GM18858 (cell line): ENCODE measurements around the gene IAPP.
"Not testable (repeated sequence)": the region's sequence is repeated elsewhere in the genome, so short reads cannot be mapped to it uniquely, and the experiment has no call there.

Experiments
- ATAC-seq: cut with Tn5 transposase; IDR thresholded peaks from one replicate; pipeline ENCODE4 v1.9.1; 2021; ENCODE audit not compliant: unreplicated experiment

The IAPP gene

DNA sequence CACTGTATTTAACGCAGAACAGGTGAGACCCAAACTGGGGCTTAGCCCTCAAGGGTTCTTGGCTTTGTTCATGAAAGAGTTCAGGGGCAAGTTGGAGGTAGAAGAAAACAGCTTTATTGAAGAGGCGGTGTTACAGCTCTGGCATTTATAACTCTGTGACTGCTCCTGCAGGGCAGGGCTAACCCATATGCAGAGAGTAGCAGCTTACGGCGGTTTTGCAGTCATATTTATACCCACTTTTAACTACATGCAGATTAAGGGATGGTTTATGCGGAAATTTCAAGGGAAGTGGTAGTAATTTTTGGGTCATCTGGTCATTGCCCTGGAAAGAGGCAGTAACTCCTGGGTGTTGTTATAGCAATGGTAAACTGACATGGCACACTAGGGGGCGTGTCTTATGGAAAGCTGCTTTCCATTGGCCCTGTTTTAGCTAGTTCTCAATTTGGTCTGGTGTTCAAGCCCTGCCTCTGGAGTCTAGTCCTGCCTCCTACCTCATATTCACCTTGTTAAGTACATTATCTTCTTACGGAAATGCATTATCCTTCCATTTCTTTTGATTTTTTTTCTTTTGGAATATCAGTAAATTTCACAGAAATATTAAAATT is 1.8 kb upstream of the IAPP start:
- no peak for ATAC-seq

GRCh38 chr12:21379218-21379617 is 6.5 kb downstream of the IAPP start:
- no peak for ATAC-seq

DNA sequence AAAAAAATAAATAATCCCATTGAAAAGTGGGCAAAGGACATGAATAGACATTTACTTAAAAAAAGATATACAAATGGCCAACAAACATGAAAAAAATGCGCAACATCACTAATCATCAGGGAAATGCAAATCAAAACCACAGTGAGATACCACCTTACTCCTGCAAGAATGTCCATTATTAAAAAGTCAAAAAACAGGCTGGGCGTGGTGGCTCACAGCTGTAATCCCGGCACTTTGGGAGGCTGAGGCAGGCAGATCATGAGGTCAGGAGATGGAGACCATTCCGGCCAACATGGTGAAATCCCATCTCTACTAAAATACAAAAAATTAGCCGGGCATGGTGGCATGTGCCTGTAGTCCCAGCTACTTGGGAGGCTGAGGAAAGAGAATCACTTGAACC is 8.6 kb downstream of the IAPP start:
- not testable (repeated sequence) for ATAC-seq

DNA sequence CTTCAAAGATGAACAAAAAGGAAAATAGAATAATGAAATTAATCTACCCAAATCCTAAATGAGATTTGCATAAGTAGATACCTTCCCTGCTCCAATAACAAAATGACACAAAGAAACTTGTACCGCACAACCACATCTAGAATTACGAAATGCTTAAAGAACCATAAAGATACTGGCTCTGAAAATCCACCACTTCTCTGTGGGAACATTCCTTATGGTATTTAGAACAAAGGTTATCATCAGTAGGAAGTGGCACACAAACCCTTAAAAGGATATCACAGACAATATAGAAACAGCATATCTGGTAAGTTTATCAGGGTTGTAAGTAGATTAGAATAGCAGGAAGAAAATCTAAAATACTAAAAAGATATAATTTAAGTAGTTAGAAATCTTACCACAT is 11.6 kb downstream of the IAPP start:
- no peak for ATAC-seq

- no peak for ATAC-seq
These were observed 14.5 kb downstream of the IAPP start for GRCh38 chr12:21387174-21387573.

DNA sequence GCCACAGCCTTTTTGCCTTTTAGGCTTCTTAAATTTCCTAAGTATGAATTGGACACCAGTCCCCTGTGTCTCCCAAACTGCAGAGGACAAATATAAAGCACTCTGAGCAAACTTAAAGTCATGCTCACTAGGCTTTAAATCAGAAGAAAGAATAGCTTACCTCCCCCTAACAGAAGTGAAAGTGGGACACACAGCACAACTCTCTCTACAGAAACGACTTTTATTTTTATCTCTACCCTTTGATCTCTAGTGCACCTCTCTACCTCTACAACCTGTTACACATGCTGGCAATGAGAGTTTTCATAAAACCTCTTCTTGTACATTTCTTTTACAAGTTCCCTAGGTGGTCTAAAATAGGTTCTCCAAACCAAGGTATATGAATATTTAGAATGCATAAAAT is 19.7 kb downstream of the IAPP start:
- no peak for ATAC-seq

DNA sequence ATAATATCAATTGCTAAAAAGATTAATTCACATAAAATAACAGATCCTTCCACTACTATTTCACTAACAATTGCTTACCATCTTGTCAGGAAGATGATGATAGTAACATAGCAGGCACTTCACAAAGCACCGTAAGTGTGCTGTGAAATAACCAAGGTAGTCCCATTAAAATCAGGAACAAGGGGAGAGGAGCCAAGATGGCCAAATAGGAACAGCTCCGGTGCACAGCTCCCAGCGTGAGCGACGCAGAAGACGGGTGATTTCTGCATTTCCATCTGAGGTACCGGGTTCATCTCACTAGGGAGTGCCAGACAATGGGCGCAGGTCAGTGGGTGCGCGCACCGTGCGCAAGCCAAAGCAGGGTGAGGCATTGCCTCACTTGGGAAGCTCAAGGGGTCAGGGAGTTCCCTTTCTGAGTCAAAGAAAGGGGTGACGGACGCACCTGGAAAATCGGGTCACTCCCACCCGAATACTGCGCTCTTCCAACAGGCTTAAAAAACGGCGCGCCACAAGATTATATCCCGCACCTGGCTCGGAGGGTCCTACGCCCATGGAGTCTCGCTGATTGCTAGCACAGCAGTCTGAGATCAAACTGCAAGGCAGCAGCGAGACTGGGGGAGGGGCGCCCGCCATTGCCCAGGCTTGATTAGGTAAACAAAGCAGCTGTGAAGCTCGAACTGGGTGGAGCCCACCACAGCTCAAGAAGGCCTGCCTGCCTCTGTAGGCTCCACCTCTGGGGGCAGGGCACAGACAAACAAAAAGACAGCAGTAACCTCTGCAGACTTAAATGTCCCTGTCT is 22.3 kb downstream of the IAPP start:
- ATAC-seq = not testable (repeated sequence)

DNA sequence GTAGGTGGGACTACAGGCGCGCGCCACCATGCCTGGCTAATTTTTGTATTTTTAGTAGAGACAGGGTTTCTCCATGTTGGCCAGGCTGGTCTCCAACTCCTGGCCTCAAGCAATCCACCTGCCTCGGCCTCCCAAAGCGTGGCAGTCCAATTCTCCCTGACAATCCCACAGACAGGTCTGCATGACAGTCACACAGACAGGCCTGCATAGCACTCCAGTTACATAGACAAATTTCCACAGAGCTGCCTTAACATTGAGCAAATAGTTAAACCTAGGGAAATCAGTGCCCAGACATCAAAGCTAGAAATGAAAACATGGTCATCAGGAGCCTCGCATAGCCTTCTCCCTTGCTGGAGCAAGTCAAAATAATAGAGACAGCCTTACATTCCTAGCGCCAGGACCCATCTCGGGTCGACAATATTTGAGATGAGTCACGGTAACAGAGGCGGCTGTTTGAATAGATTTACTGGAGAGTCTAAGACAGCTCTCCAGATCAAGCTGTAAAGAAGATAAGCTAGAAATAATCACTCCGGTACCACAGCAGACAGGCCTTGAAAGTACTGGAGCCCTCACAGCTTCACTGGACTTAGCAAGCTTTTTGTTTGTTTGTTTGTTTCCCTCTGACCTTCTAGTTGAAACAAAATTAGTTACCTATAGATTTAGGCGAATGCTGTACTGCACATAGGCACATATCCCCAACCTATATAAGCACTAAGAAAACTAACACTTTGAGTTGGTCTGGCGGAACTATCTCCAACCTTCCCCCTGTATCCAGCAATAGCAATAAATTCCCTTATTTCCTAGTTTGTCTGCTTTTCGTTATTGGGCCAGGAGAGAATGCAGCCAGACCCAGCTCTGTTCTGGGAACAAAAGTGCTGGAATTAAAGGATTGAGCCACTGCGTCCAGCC is 40.9 kb downstream of the IAPP start:
- ATAC-seq = no peak

DNA sequence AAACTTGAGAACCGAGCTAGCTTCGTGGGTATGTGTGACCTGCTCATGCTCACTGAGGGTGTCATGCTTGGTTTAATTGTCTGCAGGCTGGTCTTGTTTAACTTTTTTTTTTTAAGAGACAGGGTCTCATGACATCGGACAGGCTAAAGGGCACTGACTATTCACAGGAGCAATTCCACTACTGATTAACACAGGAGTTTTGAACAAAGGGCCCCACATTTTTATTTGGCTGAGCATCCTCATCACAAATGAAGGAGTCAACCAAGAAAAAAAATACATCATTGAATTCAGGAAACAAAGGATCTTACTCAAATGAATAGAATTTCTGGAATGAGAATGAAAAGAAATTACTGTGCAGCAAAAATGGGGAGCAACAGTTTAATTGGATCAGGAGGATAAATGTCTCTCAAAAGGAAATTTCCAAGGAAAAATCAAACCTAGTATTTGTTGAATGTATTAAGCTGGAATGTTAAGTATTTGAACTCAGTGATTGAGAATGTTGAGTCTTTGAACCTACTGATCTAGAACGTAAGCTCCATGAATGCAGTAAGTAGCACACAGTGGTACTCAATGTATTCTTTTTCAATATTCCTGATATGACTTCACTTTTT is 43.9 kb downstream of the IAPP start:
- ATAC-seq = no peak

- ATAC-seq = not testable (repeated sequence)
These were observed 45.7 kb downstream of the IAPP start for GRCh38 chr12:21418398-21418797.

DNA sequence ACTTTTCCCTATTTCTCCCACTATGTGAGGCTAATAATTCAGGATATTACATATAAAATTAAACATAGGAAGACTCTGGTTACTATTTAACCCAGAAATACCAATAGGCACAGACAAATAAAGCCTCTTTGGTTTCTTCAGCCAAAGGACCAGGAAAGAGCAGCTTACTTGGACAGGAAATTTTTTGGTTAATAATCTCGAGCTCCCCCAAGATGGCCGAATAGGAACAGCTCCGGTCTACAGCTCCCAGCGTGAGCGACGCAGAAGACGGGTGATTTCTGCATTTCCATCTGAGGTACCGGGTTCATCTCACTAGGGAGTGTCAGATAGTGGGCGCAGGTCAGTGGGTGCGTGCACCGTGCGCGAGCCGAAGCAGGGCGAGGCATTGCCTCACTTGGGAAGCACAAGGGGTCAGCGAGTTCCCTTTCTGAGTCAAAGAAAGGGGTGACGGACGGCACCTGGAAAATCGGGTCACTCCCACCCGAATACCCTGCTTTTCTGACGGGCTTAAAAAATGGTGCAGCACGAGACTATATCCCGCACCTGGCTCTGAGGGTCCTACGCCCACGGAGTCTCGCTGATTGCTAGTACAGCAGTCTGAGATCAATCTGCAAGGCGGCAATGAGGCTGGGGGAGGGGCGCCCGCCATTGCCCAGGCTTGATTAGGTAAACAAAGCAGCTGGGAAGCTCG is 46.5 kb downstream of the IAPP start:
- not testable (repeated sequence) for ATAC-seq

GRCh38 chr12:21428241-21428640 is 55.5 kb downstream of the IAPP start:
- no peak for ATAC-seq
